OCI-LY3 (cell line): ENCODE measurements around the gene RNASE12.

ENCODE experiments used
- H2AFZ ChIP-seq: fragments of 200-600, 300-600 bp; shearing (Covaris generic); 2 replicates; pipeline ENCODE4 v1.6.0; 2014; ENCODE audit warnings: antibody characterized with exemption, low read depth, low read length
- H3K27ac ChIP-seq: fragments of 200-600, 300-600 bp; sonication (generic); 2 replicates; pipeline ENCODE4 v1.5.1; 2014; ENCODE audit warnings: mild to moderate bottlenecking, low read length, moderate library complexity, mixed read lengths
- H3K27me3 ChIP-seq: fragments of 200-600, 300-600 bp; sonication (generic); 2 replicates; pipeline ENCODE4 v1.6.1; 2014; ENCODE audit warnings: low read depth, low read length, mixed read lengths
- H3K36me3 ChIP-seq: fragments of 200-600, 300-600 bp; sonication (generic); replicated peaks from 2 replicates; pipeline ENCODE3; 2014; ENCODE audit warnings: low read depth, low read length, mixed read lengths
- H3K4me1 ChIP-seq: fragments of 300-600, 200-600 bp; sonication (generic); 2 replicates; pipeline ENCODE4 v1.6.1; 2014; ENCODE audit warnings: low read length, mixed read lengths
- H3K4me2 ChIP-seq: fragments of 200-600, 300-600 bp; sonication (generic); 2 replicates; pipeline ENCODE4 v1.6.1; 2014; ENCODE audit warnings: low read length, mixed read lengths
- H3K4me3 ChIP-seq: fragments of 300-600, 200-600 bp; sonication (generic); 2 replicates; pipeline ENCODE4 v1.5.1; 2014; ENCODE audit warnings: antibody characterized with exemption, mild to moderate bottlenecking, low read length, moderate library complexity
- H3K79me2 ChIP-seq: fragments of 300-600, 200-600 bp; shearing (Covaris generic); 2 replicates; pipeline ENCODE4 v1.6.1; 2014; ENCODE audit warnings: mild to moderate bottlenecking, low read length, mixed read lengths
- H3K9ac ChIP-seq: fragments of 300-600, 200-600 bp; shearing (Covaris generic); 2 replicates; pipeline ENCODE4 v1.6.0; 2014; ENCODE audit warnings: mild to moderate bottlenecking, low read length, moderate library complexity
- H3K9me3 ChIP-seq: fragments of 200-600, 300-600 bp; shearing (Covaris generic); 2 replicates; pipeline ENCODE4 v1.6.1; 2014; ENCODE audit warnings: low read length, mixed read lengths; ENCODE audit not compliant: insufficient read depth
- H4K20me1 ChIP-seq: fragments of 200-600, 300-600 bp; sonication (generic); 2 replicates; pipeline ENCODE4 v1.6.1; 2016; ENCODE audit warnings: low read length, mixed read lengths; ENCODE audit not compliant: insufficient read depth
- EZH2phosphoT487 ChIP-seq: fragments of 200-600 bp; shearing (Covaris generic); IDR thresholded peaks from 2 replicates; pipeline ENCODE4 v1.6.1; 2018; ENCODE audit warnings: antibody characterized with exemption, mixed run types, low read depth
- TF ChIP-seq, protein P1 (sequence below): fragments of 200-600, 300-600 bp; sonication (generic); IDR thresholded peaks from 2 replicates; pipeline ENCODE4 v1.5.1; 2014; ENCODE audit warnings: antibody characterized with exemption, low read length, low read depth

RNASE12 gene

DNA sequence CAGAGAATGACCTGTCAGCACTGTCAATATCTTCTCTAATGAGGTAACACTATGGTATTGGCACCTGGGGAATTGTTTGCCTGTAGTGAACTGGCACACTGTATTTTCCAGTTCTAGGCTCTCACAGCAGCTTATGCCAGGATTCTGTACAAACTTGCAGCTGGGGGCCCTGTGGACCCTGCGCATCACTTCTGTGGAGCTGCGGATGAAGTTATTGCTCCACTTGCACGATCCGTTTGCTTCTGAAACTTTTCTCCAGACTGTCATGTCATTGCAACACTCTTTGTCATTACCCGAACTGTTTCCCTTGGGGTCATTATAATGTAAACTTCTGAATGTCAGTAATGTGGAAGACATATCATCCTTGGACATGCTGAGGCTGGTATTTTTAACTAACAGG, 7.3 kb downstream of the RNASE12 start:
- Histone ChIP-seq H3K36me3 (no peaks in the 10 kb centered on the region), H3K4me1 (no peaks in the 10 kb centered on the region), H3K4me3 (no peak overlapping the region), H3K27me3 (peaks cover 22% of the 10 kb centered on the region), H3K4me2 (no peak overlapping the region), H3K9me3 (no peaks in the 10 kb centered on the region), H3K9ac (no peak overlapping the region), H4K20me1 (no peaks in the 10 kb centered on the region), H3K79me2 (no peaks in the 10 kb centered on the region), H2AFZ (no peak overlapping the region), H3K27ac (no peak overlapping the region)
- no peak for TF ChIP-seq EZH2phosphoT487
- TF ChIP-seq, protein P1, sequence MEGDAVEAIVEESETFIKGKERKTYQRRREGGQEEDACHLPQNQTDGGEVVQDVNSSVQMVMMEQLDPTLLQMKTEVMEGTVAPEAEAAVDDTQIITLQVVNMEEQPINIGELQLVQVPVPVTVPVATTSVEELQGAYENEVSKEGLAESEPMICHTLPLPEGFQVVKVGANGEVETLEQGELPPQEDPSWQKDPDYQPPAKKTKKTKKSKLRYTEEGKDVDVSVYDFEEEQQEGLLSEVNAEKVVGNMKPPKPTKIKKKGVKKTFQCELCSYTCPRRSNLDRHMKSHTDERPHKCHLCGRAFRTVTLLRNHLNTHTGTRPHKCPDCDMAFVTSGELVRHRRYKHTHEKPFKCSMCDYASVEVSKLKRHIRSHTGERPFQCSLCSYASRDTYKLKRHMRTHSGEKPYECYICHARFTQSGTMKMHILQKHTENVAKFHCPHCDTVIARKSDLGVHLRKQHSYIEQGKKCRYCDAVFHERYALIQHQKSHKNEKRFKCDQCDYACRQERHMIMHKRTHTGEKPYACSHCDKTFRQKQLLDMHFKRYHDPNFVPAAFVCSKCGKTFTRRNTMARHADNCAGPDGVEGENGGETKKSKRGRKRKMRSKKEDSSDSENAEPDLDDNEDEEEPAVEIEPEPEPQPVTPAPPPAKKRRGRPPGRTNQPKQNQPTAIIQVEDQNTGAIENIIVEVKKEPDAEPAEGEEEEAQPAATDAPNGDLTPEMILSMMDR = no peak

DNA sequence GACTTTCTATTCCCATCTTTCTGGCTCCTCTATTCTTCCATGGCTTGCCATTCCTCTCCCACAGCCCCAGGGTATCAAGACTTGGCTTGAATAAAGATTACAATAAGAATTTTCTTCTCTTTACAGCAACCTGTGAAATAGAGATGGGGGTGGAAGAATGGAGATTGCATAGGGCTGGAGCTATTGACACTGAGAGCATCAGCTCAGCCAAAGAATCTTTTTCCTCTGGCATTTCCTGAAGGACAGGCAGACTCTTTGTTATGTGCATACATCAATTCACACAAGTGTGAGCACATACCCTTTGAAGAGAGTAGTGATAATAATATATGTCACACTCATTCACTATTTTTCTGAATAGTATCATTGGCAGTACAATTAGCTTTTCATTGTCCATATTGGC, 8.0 kb downstream of the RNASE12 start:
- Histone ChIP-seq H3K4me3 (no peak overlapping the region), H3K36me3 (no peaks in the 10 kb centered on the region), H2AFZ (no peak overlapping the region), H4K20me1 (no peaks in the 10 kb centered on the region), H3K79me2 (no peaks in the 10 kb centered on the region), H3K9me3 (no peaks in the 10 kb centered on the region), H3K4me2 (no peak overlapping the region), H3K4me1 (no peaks in the 10 kb centered on the region), H3K27ac (no peak overlapping the region), H3K27me3 (peaks cover 22% of the 10 kb centered on the region), H3K9ac (no peak overlapping the region)
- TF ChIP-seq, protein P1 = no peak
- no peak for TF ChIP-seq EZH2phosphoT487

DNA sequence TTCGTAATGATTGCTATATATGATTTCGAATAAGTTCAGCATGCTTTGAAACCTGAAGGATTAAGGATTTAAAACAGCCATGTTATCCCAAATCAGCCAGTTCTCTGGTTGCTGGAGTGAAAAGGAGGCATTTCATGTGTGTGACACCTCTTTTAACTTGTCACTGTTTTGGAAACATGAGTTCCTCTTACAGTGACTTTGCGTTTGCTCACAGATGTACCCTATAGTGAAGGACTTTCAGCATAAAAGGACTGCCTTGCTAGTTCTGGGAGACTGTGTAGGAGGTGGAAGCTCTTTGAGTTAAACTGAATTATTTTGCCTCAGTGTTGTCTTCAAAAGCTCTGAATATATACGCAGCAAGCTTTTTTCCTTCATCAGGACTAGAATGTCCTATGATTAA, 10.9 kb downstream of the RNASE12 start:
- Histone ChIP-seq H3K9ac (no peak overlapping the region), H2AFZ (no peak overlapping the region), H4K20me1 (no peaks in the 10 kb centered on the region), H3K4me1 (no peaks in the 10 kb centered on the region), H3K79me2 (no peaks in the 10 kb centered on the region), H3K27me3 (peaks cover 8% of the 10 kb centered on the region; the same call in 1 of the 2 replicates), H3K4me2 (no peak overlapping the region), H3K9me3 (no peaks in the 10 kb centered on the region), H3K27ac (no peak overlapping the region), H3K36me3 (no peaks in the 10 kb centered on the region), H3K4me3 (no peak overlapping the region)
- TF ChIP-seq, protein P1 = no peak
- TF ChIP-seq EZH2phosphoT487 = no peak

DNA sequence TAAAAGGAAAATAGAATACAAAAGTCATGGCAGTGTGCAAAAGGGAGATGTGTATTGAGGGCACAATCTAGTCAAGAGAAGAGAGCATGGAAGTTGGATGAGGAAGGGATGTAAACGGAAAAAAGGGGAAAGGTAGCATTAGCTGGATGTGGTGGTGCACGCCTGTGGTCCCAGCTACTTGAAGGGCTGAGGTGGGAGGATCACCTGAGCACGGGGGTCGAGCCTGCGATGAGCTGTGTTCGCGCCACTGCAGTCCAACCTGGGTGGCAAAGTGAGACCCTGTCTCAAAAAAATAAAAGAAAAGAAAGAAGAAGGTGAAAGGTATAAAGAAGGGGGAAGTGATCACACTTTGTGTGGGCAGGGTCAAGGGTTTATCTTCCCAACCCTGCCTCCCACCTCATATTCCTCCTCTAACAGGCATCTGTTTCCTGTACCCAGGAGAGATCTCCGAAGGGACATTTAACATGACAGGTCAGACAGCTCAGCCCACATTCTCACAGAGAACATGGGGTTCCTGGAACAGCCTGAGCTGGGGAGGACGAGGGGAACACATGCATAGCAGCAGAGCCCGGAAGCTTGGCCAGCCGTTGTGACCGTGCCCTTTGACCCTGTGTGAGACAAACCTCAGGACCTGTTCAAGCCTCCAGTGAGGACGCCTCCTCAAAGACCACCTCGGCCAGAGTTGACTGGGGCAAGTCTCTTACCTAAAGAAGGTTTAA, 12.2 kb downstream of the RNASE12 start:
- no peak overlapping the region for H3K9ac ChIP-seq
- H3K4me2 ChIP-seq = no peak overlapping the region
- no peaks in the 10 kb centered on the region for H3K36me3 ChIP-seq
- H3K27me3 ChIP-seq = 0 out of 2 replicates have a peak, but pooled peaks cover 1% of the 10 kb centered on the region
- H3K9me3 ChIP-seq = no peaks in the 10 kb centered on the region
- no peaks in the 10 kb centered on the region for H3K4me1 ChIP-seq
- no peak for TF ChIP-seq EZH2phosphoT487
- TF ChIP-seq, protein P1 = no peak
- no peaks in the 10 kb centered on the region for H4K20me1 ChIP-seq
- H3K79me2 ChIP-seq = no peaks in the 10 kb centered on the region
- no peak overlapping the region for H3K27ac ChIP-seq
- no peak overlapping the region for H3K4me3 ChIP-seq
- H2AFZ ChIP-seq = no peak overlapping the region
